Measurements from ENCODE around the gene MACF1. TPM values are rescaled to one million over a fixed set of nuclear protein-coding genes. Genes with fewer than 3 reads are reported as not detected.

MACF1 gene
- total and polyA plus RNA-seq, 4 donors: 23.3 to 216 (median 51.2) TPM

GRCh38 chr1:39384305-39384704, 179.8 kb downstream of the MACF1 start:
- no peaks in the 10 kb centered on the region for H3K27me3 ChIP-seq (ENCODE audit: control insufficient read depth in 4 of 4, insufficient read depth in 4 of 4, low read length in 3 of 4)
- H3K27ac ChIP-seq (ENCODE audit: low read depth in 1 of 2, low read length in 2 of 2): no peak overlapping the region

More at GRCh38 chr1:39384305-39384704, 179.8 kb downstream of the MACF1 start:
- WGBS: 78% methylated on average over 2 of the region's 2 CpGs
- H3K9me3 ChIP-seq (ENCODE audit: control insufficient read depth in 4 of 4, low read length in 3 of 4): no peaks in the 10 kb centered on the region
- no peak overlapping the region for H3K9ac ChIP-seq (ENCODE audit: low read depth in 1 of 2, low read length in 2 of 2)
- H3K4me3 ChIP-seq (ENCODE audit: low read depth in 1 of 3, low read length in 3 of 3): no peak overlapping the region
- DNase-seq (ENCODE audit: low spot score): no peak
- no peak for TF ChIP-seq EGR1 (IDR thresholded peaks at IDR 0.05; ENCODE audit: low read depth in 2 of 2)
- TF ChIP-seq REST (IDR thresholded peaks at IDR 0.05): no peak
- no peak for TF ChIP-seq CTCF (IDR thresholded peaks at IDR 0.05; ENCODE audit: low read depth, low read length, missing input control)
- no peak for TF ChIP-seq ATF3 (IDR thresholded peaks at IDR 0.05)
- no peak for TF ChIP-seq ZBTB33 (IDR thresholded peaks at IDR 0.05)
- no peak for TF ChIP-seq FOXA2 (IDR thresholded peaks at IDR 0.05)
- no peak for TF ChIP-seq NR2F2 (IDR thresholded peaks at IDR 0.05)
- TF ChIP-seq GABPA (IDR thresholded peaks at IDR 0.05 in 1 of 2, conservative IDR thresholded peaks at IDR 0.05 in 1 of 2): no peak
- no peak for TF ChIP-seq RAD21 (IDR thresholded peaks at IDR 0.05)
- no peak for TF ChIP-seq HNF4G (IDR thresholded peaks at IDR 0.05)
- no peak for TF ChIP-seq HNF4A (conservative IDR thresholded peaks at IDR 0.05)
- peaks cover 9 to 54% (median 32%) of the 10 kb centered on the region in 4 donors for H3K36me3 ChIP-seq (ENCODE audit: control insufficient read depth in 4 of 4, insufficient read depth in 3 of 4, low read depth in 1 of 4, low read length in 3 of 4)
- peaks cover 4 to 31% (median 18%) of the 10 kb centered on the region in 4 donors for H3K4me1 ChIP-seq (ENCODE audit: control insufficient read depth in 4 of 4, insufficient read depth in 4 of 4, low read length in 3 of 4)
